Measurements from ENCODE around the gene PGA4. TPM values are rescaled to one million over a fixed set of nuclear protein-coding genes. Genes with fewer than 3 reads are reported as not detected.

PGA4 gene
- total RNA-seq, 4 donors from 2014 or later: 0.65 to 1.5 TPM; not detected in 2

- no peak for TF ChIP-seq POLR2A (IDR thresholded peaks at IDR 0.05)
- no peak for DNase-seq (ENCODE audit: low spot score in 2 of 2)
- 93 to 96% methylated on average over 6 of the region's 6 CpGs for WGBS, 2 donors
- H3K4me3 ChIP-seq (ENCODE audit: low read depth, poor library complexity, severe bottlenecking): no peak overlapping the region
- intact Hi-C loops (cut with DNase I; ENCODE audit: low total_unique reads): loop anchor here (10.0 kb wide), 1 partner anchor 125 kb away; no protein-coding TSS in a partner anchor
These were observed 37.2 kb downstream of the PGA4 start for GRCh38 chr11:61259363-61259762.

GRCh38 chr11:61264371-61264770, 42.2 kb downstream of the PGA4 start:
- no peak overlapping the region for H3K4me3 ChIP-seq (ENCODE audit: low read depth, poor library complexity, severe bottlenecking)
- intact Hi-C loops (cut with DNase I; ENCODE audit: low total_unique reads): no loop called here
- 90 to 91% methylated on average over 6 of the region's 6 CpGs for WGBS, 2 donors
- TF ChIP-seq CTCF (IDR thresholded peaks at IDR 0.05): no peak
- no peak for TF ChIP-seq POLR2A (IDR thresholded peaks at IDR 0.05)
- no peak for DNase-seq (ENCODE audit: low spot score in 2 of 2)

GRCh38 chr11:61264795-61265194, 42.6 kb downstream of the PGA4 start:
- H3K4me3 ChIP-seq (ENCODE audit: low read depth, poor library complexity, severe bottlenecking): no peak overlapping the region
- DNase-seq (ENCODE audit: low spot score in 2 of 2): no peak
- TF ChIP-seq POLR2A (IDR thresholded peaks at IDR 0.05) (no peak), CTCF (IDR thresholded peaks at IDR 0.05) (no peak)
- 91 to 94% methylated on average over 14 of the region's 14 CpGs for WGBS, 2 donors
- intact Hi-C loops (cut with DNase I; ENCODE audit: low total_unique reads): no loop called here

- H3K4me3 ChIP-seq (ENCODE audit: low read depth, poor library complexity, severe bottlenecking): no peak overlapping the region
- no peak for TF ChIP-seq CTCF (IDR thresholded peaks at IDR 0.05)
- TF ChIP-seq POLR2A (IDR thresholded peaks at IDR 0.05): no peak
- intact Hi-C loops (cut with DNase I; ENCODE audit: low total_unique reads): no loop called here
- WGBS, 2 donors: 93% methylated on average over 14 of the region's 14 CpGs
- no peak for DNase-seq (ENCODE audit: low spot score in 2 of 2)
These were observed 43.2 kb downstream of the PGA4 start for GRCh38 chr11:61265357-61265756.

- 72 to 74% methylated on average over 4 of the region's 4 CpGs for WGBS, 2 donors
- no peak for TF ChIP-seq CTCF (IDR thresholded peaks at IDR 0.05)
- intact Hi-C loops (cut with DNase I; ENCODE audit: low total_unique reads): no loop called here
- no peak for DNase-seq (ENCODE audit: low spot score in 2 of 2)
- H3K4me3 ChIP-seq (ENCODE audit: low read depth, poor library complexity, severe bottlenecking): no peak overlapping the region
These were observed 44.5 kb downstream of the PGA4 start for GRCh38 chr11:61266602-61267001.

GRCh38 chr11:61267437-61267841, 45.3 kb downstream of the PGA4 start:
- 63 to 66% methylated on average over 6 of the region's 6 CpGs for WGBS, 2 donors
- intact Hi-C loops (cut with DNase I; ENCODE audit: low total_unique reads): no loop called here

More at GRCh38 chr11:61267437-61267841, 45.3 kb downstream of the PGA4 start:
- TF ChIP-seq POLR2A (IDR thresholded peaks at IDR 0.05) (no peak), CTCF (IDR thresholded peaks at IDR 0.05) (no peak)
- DNase-seq (ENCODE audit: low spot score in 2 of 2): no peak
- no peak overlapping the region for H3K4me3 ChIP-seq (ENCODE audit: low read depth, poor library complexity, severe bottlenecking)

Measured in lower leg skin (tissue), 4 donors.